C4-2B (cell line): ENCODE results near the gene AMT.

ENCODE experiments used
- H3K27ac ChIP-seq: fragments of 450-650 bp; 2 replicates; pipeline ENCODE4 v1.5.1; 2017
- ZFX ChIP-seq: fragments of 450-650 bp; IDR thresholded peaks from 2 replicates; pipeline ENCODE4 v1.6.1; 2017
- TF ChIP-seq, protein P1 (sequence below): fragments of 450-650 bp; conservative IDR thresholded peaks from 2 replicates; pipeline ENCODE4 v1.5.1; 2017; ENCODE audit warnings: mild to moderate bottlenecking

AMT gene

GRCh38 chr3:49378249-49378895 is 43.9 kb downstream of the AMT start:
- no peak overlapping the region for H3K27ac ChIP-seq
- TF ChIP-seq, protein P1, sequence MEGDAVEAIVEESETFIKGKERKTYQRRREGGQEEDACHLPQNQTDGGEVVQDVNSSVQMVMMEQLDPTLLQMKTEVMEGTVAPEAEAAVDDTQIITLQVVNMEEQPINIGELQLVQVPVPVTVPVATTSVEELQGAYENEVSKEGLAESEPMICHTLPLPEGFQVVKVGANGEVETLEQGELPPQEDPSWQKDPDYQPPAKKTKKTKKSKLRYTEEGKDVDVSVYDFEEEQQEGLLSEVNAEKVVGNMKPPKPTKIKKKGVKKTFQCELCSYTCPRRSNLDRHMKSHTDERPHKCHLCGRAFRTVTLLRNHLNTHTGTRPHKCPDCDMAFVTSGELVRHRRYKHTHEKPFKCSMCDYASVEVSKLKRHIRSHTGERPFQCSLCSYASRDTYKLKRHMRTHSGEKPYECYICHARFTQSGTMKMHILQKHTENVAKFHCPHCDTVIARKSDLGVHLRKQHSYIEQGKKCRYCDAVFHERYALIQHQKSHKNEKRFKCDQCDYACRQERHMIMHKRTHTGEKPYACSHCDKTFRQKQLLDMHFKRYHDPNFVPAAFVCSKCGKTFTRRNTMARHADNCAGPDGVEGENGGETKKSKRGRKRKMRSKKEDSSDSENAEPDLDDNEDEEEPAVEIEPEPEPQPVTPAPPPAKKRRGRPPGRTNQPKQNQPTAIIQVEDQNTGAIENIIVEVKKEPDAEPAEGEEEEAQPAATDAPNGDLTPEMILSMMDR: no peak
- no peak for TF ChIP-seq ZFX

- no peak overlapping the region for H3K27ac ChIP-seq
Observed at GRCh38 chr3:49377483-49377882, 44.8 kb downstream of the AMT start.

DNA sequence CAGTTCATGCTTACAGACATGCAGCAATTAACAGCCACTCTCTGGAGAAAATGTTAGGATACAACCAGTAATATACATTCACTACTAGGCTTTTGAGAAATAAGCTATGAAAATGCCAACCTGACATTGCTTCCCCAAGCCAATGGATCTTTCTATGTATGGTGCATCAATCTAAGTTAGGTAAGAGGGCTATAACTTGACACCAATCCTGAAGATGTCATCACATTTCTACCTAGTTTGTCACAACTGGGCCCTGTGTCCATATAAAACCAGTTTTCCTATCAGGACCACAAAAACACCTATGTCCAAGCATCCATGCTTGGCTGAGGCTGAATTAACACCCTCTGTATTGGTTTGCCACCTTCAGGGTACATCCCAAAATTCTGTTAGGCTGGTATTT is 50.3 kb downstream of the AMT start:
- H3K27ac ChIP-seq: no peak overlapping the region
- TF ChIP-seq, protein P1: no peak
- TF ChIP-seq ZFX: no peak

More at GRCh38 chr3:49377483-49377882, 44.8 kb downstream of the AMT start:
- no peak for TF ChIP-seq ZFX
- TF ChIP-seq, protein P1: no peak

- TF ChIP-seq, protein P1: no peak
- no peak for TF ChIP-seq ZFX
- H3K27ac ChIP-seq: no peak overlapping the region
Observed at GRCh38 chr3:49370585-49371290, 51.5 kb downstream of the AMT start.
